GM12872 (cell line): ENCODE data around the gene NCL.

Experiments used
- TF ChIP-seq, protein P1 (sequence below): IDR thresholded peaks from 3 replicates; pipeline ENCODE4 v1.5.1; 2011; ENCODE audit warnings: low read depth, mild to moderate bottlenecking, low read length, moderate library complexity; ENCODE audit not compliant: insufficient read depth

The NCL gene

GRCh38 chr2:231413456-231413855 is 50.8 kb downstream of the NCL start:
- TF ChIP-seq, protein P1, sequence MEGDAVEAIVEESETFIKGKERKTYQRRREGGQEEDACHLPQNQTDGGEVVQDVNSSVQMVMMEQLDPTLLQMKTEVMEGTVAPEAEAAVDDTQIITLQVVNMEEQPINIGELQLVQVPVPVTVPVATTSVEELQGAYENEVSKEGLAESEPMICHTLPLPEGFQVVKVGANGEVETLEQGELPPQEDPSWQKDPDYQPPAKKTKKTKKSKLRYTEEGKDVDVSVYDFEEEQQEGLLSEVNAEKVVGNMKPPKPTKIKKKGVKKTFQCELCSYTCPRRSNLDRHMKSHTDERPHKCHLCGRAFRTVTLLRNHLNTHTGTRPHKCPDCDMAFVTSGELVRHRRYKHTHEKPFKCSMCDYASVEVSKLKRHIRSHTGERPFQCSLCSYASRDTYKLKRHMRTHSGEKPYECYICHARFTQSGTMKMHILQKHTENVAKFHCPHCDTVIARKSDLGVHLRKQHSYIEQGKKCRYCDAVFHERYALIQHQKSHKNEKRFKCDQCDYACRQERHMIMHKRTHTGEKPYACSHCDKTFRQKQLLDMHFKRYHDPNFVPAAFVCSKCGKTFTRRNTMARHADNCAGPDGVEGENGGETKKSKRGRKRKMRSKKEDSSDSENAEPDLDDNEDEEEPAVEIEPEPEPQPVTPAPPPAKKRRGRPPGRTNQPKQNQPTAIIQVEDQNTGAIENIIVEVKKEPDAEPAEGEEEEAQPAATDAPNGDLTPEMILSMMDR: no peak

DNA sequence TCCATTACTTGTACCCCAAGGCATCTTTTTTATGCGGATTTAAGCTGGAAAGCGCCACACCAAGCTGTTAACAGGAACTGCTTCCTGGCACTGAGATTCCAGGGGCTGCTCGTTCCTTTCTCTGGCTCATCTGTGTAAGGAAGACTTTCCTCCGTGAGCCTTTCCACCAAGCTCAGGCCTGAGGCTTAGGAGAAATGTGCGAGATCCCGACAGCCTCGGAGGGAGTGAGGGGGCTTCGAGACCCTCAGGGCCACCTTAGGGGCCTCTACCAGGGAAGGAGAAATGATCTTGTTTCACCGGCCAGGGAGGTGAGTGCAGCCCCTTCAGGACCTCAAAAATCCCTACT is 51.7 kb downstream of the NCL start:
- TF ChIP-seq, protein P1: no peak

DNA sequence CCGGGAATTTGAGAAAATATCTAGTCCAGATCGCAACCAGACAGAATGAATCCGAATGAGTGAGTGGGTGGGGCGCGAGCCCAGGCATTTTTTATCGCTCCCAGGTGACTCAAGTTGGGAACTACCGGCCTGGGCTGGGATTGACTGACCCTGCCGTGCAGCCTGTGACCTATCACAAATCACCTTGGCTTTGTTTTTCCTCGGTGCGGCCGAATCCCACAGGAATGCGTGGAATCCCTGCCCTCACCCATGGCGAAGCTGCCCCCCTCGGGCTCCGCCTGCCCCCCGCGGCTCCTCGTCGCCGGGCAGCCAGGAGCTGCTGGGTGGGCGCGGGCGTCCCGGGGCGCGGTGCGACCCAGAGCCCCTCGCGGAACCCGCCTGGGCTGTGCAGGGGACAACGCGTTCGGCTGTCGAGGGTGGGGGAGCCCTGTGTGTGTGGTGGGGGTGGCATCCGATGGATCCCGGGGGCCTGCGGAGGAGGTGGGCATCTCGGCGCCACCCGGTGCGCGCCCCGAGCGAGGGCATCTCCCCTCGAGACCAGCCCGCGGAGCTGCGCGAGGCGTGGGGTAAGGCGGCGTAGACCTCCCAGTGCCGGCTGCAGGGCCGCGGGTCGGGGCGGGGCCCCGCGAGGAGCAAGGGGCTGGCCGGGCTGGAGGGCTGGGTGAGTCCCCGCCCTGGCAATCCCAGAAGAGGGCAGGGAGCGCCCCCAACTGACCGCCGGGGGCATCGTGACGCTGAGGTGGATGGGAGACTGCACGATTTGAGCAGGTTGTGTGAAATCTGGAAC is 52.3 kb downstream of the NCL start:
- TF ChIP-seq, protein P1: peak; percentile 98

GRCh38 chr2:231411237-231411636 is 53.0 kb downstream of the NCL start:
- TF ChIP-seq, protein P1: no peak

DNA sequence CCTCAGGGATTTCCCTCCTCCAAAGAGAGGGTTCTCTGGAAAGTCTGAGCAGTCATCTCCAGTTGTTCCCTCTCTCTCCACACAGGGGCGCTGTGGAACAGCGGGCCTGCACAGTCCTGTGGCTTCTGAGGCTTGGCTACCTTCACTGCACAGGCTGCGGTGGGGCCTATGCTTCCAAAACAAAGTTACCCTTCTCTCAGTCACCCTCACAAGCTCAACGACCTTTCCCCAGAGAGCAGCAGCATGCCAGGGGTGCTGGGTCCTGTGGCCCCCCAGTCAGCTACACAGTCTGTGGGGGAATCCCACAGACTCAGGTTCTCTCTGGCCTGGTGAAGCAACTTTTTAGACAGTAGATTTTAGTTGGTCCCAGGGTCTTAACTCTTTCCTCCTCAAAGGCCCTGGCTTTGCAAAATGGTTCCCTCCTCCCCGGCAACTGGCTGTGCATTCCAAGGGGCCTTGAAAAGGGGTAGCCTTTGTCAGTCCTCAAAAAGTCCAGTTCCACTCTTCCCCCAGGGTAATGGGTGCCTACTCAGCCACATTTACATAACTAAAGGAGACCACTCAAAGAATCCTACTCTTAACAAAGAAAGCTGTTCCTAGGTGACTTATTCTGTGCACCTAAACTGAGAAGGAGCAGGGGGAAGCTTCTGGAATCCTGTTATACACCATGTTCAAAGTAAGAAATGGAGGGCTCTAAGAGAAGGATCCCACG is 53.8 kb downstream of the NCL start:
- TF ChIP-seq, protein P1: peak; percentile 62

- TF ChIP-seq, protein P1: no peak
Observed at GRCh38 chr2:231409776-231410175, 54.5 kb downstream of the NCL start.

- TF ChIP-seq, protein P1: 0 out of 3 replicates have a peak, but pooled peaks have one; percentile 38
Observed at GRCh38 chr2:231405601-231406367, 58.5 kb downstream of the NCL start.
